ENCODE data around the gene BCLAF1.

BCLAF1 gene

GRCh38 chr6:136288566-136289326, 900 bp downstream of the BCLAF1 start:
- TF ChIP-seq CTCF (IDR thresholded peaks at IDR 0.05): no peak

- no peak for TF ChIP-seq CTCF (IDR thresholded peaks at IDR 0.05)
Observed at GRCh38 chr6:136284909-136285308, 4.7 kb downstream of the BCLAF1 start.

- no peak for TF ChIP-seq CTCF (IDR thresholded peaks at IDR 0.05)
Observed at GRCh38 chr6:136282906-136283305, 6.7 kb downstream of the BCLAF1 start.

GRCh38 chr6:136280032-136280609, 9.5 kb downstream of the BCLAF1 start:
- TF ChIP-seq CTCF (IDR thresholded peaks at IDR 0.05): no peak

GRCh38 chr6:136274062-136274461, 15.6 kb downstream of the BCLAF1 start:
- TF ChIP-seq CTCF (IDR thresholded peaks at IDR 0.05): no peak

GRCh38 chr6:136265101-136265500, 24.5 kb downstream of the BCLAF1 start:
- TF ChIP-seq CTCF (IDR thresholded peaks at IDR 0.05): no peak

GRCh38 chr6:136262940-136263339, 26.7 kb downstream of the BCLAF1 start:
- no peak for TF ChIP-seq CTCF (IDR thresholded peaks at IDR 0.05)

Data from LNCAP (cell line).